Measurements from ENCODE around the gene OR6P1.

Gene OR6P1

GRCh38 chr1:158516966-158517365 lies 53.4 kb downstream of the OR6P1 start:
- no peak for DNase-seq (ENCODE audit: low read depth)

All from amniotic epithelial cell (primary cell).